ENCODE results near the gene PLN. TPM values are rescaled to one million over a fixed set of nuclear protein-coding genes. Genes with fewer than 3 reads are reported as not detected.

The PLN gene
- total RNA-seq, 4 donors from 2014 or later = 1.5 to 11.2 (median 5.3) TPM

DNA sequence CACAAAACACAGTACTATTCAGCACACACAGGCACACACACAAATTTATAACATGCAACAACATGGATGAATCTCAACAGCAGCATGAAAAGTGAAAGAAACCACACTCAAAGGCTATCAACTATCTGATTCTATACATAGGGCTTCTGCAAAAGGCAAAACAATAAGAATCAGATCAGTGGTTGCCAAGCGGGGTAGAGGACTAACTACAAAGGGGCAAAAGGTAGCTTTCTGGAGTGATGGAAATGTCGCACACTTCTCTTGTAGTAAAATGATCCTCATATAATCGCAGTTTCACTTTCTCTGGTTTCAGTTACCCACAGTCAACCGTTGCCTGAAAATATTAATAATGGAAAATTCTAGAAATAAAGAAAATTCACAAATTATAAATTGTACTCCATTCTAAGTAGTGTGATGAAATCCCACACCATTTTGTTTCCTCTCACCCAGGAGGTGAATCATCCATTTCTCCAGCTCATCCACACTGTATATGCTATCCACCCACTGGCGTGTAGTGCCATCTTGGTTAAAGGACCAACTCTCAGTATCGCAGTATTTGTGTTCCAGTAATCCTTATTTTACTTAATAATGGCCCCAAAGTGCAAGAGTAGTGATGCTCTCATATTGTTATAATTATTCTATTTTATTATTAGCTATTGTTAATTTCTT, 12.8 kb upstream of the PLN start:
- H3K36me3 ChIP-seq = no peaks in the 10 kb centered on the region
- no peaks in the 10 kb centered on the region for H3K27me3 ChIP-seq
- no peak for DNase-seq (ENCODE audit: low spot score in 2 of 2)
- no peak overlapping the region for H3K4me3 ChIP-seq
- H3K9me3 ChIP-seq = no peaks in the 10 kb centered on the region
- H3K4me1 ChIP-seq = peaks cover 7% of the 10 kb centered on the region
- WGBS = 92% methylated on average over 6 of the region's 6 CpGs
- no peak for TF ChIP-seq POLR2A (IDR thresholded peaks at IDR 0.05)
- TF ChIP-seq CTCF (IDR thresholded peaks at IDR 0.05) = no peak
- TF ChIP-seq POLR2AphosphoS5 (IDR thresholded peaks at IDR 0.05) = no peak
- TF ChIP-seq EP300 (IDR thresholded peaks at IDR 0.05) = no peak
- no peak overlapping the region for H3K27ac ChIP-seq

DNA sequence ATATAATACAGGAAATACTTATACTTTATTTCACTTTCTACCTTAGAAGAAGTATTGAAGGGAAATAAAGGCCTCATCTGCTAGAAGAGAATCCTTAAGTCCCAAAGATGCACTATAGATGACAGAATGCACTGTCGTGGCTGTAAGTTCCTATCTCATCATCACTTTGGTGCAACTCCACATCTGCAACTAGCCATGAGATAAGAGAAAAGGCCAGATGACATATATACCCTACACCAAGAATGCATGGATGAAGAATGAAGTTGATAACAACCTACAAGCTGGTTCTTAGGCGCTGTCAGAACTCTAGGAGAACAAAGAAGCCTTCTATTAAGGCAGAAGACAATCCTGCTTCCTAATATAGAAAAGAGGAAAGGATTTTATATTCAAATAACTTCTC, 11.6 kb upstream of the PLN start:
- Histone ChIP-seq H3K27me3 (no peaks in the 10 kb centered on the region), H3K36me3 (no peaks in the 10 kb centered on the region), H3K4me1 (peaks cover 7% of the 10 kb centered on the region), H3K9me3 (no peaks in the 10 kb centered on the region), H3K4me3 (no peak overlapping the region), H3K27ac (no peak overlapping the region)
- no peak for TF ChIP-seq POLR2A (IDR thresholded peaks at IDR 0.05)
- no peak for TF ChIP-seq POLR2AphosphoS5 (IDR thresholded peaks at IDR 0.05)
- TF ChIP-seq EP300 (IDR thresholded peaks at IDR 0.05) = no peak
- TF ChIP-seq CTCF (IDR thresholded peaks at IDR 0.05) = no peak
- DNase-seq (ENCODE audit: low spot score in 2 of 2) = no peak
- 94% methylated on average over 2 of the region's 2 CpGs for WGBS

DNA sequence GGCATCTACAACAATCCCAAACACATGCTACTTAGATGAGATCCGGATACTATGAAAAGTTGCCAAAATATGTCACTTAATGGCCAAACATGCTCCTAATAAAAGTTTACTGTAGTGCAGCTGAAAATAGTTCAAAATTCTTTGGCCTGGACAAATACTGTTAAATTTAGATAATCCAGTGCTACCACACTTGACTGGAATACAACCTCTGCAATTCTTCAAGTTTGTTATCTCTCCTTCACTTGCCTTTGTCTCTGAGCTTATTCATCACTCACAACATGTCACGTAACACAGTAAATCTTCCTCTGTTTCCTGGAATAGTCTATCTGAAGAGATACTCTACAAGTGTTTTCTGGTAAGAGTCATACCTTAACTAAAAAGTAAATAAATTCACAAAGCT, 10.5 kb upstream of the PLN start:
- Histone ChIP-seq H3K4me1 (peaks cover 7% of the 10 kb centered on the region), H3K36me3 (no peaks in the 10 kb centered on the region), H3K4me3 (no peak overlapping the region), H3K27me3 (no peaks in the 10 kb centered on the region), H3K9me3 (no peaks in the 10 kb centered on the region), H3K27ac (no peak overlapping the region)
- no peak for DNase-seq (ENCODE audit: low spot score in 2 of 2)
- TF ChIP-seq EP300 (IDR thresholded peaks at IDR 0.05) = no peak
- no peak for TF ChIP-seq POLR2AphosphoS5 (IDR thresholded peaks at IDR 0.05)
- TF ChIP-seq CTCF (IDR thresholded peaks at IDR 0.05) = no peak
- WGBS = 49% methylated on average over 2 of the region's 2 CpGs

- TF ChIP-seq EP300 (IDR thresholded peaks at IDR 0.05) (no peak), POLR2A (IDR thresholded peaks at IDR 0.05) (no peak), CTCF (IDR thresholded peaks at IDR 0.05) (no peak), POLR2AphosphoS5 (IDR thresholded peaks at IDR 0.05) (no peak)
- H3K4me3 ChIP-seq = no peak overlapping the region
Measured at GRCh38 chr6:118542184-118542952, 5.7 kb upstream of the PLN start.

GRCh38 chr6:118544105-118544504, 4.0 kb upstream of the PLN start:
- Histone ChIP-seq H3K36me3 (no peaks in the 10 kb centered on the region), H3K4me3 (no peak overlapping the region), H3K27ac (no peak overlapping the region), H3K27me3 (no peaks in the 10 kb centered on the region), H3K9me3 (no peaks in the 10 kb centered on the region), H3K4me1 (no peaks in the 10 kb centered on the region)
- TF ChIP-seq POLR2AphosphoS5 (IDR thresholded peaks at IDR 0.05) (no peak), POLR2A (IDR thresholded peaks at IDR 0.05) (no peak), EP300 (IDR thresholded peaks at IDR 0.05) (no peak), CTCF (IDR thresholded peaks at IDR 0.05) (no peak)
- DNase-seq (ENCODE audit: low spot score in 2 of 2) = no peak
- WGBS = 74% methylated on average over 3 of the region's 3 CpGs

More at GRCh38 chr6:118542184-118542952, 5.7 kb upstream of the PLN start:
- WGBS = 78% methylated on average over 3 of the region's 3 CpGs
- no peak for DNase-seq (ENCODE audit: low spot score in 2 of 2)
- H3K9me3 ChIP-seq = no peaks in the 10 kb centered on the region
- no peak overlapping the region for H3K27ac ChIP-seq
- no peaks in the 10 kb centered on the region for H3K27me3 ChIP-seq
- no peaks in the 10 kb centered on the region for H3K36me3 ChIP-seq
- peaks cover 5% of the 10 kb centered on the region for H3K4me1 ChIP-seq

All from suprapubic skin (tissue), 4 donors.